Omental fat pad (tissue), 4 donors: ENCODE results near the gene STAT4. TPM values are rescaled to one million over a fixed set of nuclear protein-coding genes. Genes with fewer than 3 reads are reported as not detected.

Source experiments
- ATAC-seq: fragments of 150-250 bp; one replicate; pipeline ENCODE4 v1.9.1; 2016; ENCODE audit warnings: mild to moderate bottlenecking, moderate library complexity; ENCODE audit not compliant: low FRiP score
- DNase-seq: peaks from one replicate; pipeline ENCODE4 v3.0.0-alpha.2; 2019; ENCODE audit warnings: low spot score
- CTCF ChIP-seq, 3 donors: fragments of 450-650 bp; IDR thresholded peaks; one replicate each; pipeline ENCODE4 v1.5.1; 2016 to 2017; ENCODE audit warnings: antibody characterized with exemption in 3 of 3, mild to moderate bottlenecking in 3 of 3, moderate library complexity in 2 of 3
- total RNA-seq, 4 donors: library from RNA; depleted of rRNA; stranded (reverse); fragments of >200 nt; gene quantifications; one replicate each; pipeline ENCODE4 v1.1.0, GENCODE V29; 2016

Gene STAT4
- total RNA-seq, 4 donors from 2014 or later, result 4.6 to 29.4 (median 10.5) TPM

- no peak for DNase-seq
- TF ChIP-seq CTCF (IDR thresholded peaks at IDR 0.05), result no peak
- ATAC-seq, result no peak
These were observed 157.5 kb downstream of the STAT4 start for GRCh38 chr2:190993292-190993643.

- no peak for TF ChIP-seq CTCF (IDR thresholded peaks at IDR 0.05)
- DNase-seq (no peak), ATAC-seq (no peak)
These were observed 160.7 kb downstream of the STAT4 start for GRCh38 chr2:190990132-190990531.

GRCh38 chr2:190988910-190989309 is 161.9 kb downstream of the STAT4 start:
- ATAC-seq (no peak), DNase-seq (no peak)
- TF ChIP-seq CTCF (IDR thresholded peaks at IDR 0.05), result no peak

GRCh38 chr2:190987938-190988337 is 162.9 kb downstream of the STAT4 start:
- TF ChIP-seq CTCF (IDR thresholded peaks at IDR 0.05), result no peak
- DNase-seq (no peak), ATAC-seq (no peak)

- DNase-seq, result no peak
- no peak for TF ChIP-seq CTCF (IDR thresholded peaks at IDR 0.05)
- ATAC-seq, result no peak
These were observed 163.7 kb downstream of the STAT4 start for GRCh38 chr2:190987116-190987515.

- DNase-seq (no peak), ATAC-seq (no peak)
- TF ChIP-seq CTCF (IDR thresholded peaks at IDR 0.05), result no peak
These were observed 164.4 kb downstream of the STAT4 start for GRCh38 chr2:190986221-190986953.

- DNase-seq (no peak), ATAC-seq (peak; percentile 45)
- TF ChIP-seq CTCF (IDR thresholded peaks at IDR 0.05), result no peak
These were observed 166.2 kb downstream of the STAT4 start for GRCh38 chr2:190984595-190984994.
